ENCODE data around the gene PLGRKT.
"Not testable (repeated sequence)": the region's sequence is repeated elsewhere in the genome, so short reads cannot be mapped to it uniquely, and the experiment has no call there.

The PLGRKT gene

DNA sequence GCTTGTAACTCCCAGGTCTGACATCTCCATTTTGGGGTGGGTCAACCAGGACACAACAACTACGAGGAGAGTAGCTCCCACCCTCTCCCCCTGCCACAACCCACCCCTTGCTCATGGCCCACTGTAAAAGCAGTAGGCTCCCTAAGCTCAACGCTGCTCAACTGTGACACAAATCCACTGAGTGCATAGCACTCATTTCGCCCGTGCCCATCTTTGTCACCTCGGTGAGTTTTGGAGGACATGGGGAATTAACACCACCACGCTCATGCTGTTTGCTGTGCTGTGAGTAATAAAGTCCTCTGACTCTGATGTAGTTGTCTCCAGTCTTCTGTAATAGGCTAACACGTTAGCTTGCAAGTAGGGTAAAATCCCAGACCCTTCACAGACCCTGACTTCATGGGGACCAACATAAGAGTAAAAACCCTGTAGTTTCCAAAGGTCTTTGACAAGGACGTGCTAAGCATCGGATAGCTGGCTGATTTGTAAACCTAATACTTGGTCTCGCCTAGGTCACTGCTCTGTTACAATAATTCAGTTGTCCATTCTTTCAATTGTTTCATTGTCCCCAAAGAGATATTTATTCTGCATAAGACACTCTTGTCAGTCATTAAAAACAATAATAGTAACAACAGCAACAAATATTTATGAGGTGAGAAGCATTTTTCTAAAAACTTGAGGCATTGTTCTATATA lies 7.7 kb downstream of the PLGRKT start:
- no peak for DNase-seq

DNA sequence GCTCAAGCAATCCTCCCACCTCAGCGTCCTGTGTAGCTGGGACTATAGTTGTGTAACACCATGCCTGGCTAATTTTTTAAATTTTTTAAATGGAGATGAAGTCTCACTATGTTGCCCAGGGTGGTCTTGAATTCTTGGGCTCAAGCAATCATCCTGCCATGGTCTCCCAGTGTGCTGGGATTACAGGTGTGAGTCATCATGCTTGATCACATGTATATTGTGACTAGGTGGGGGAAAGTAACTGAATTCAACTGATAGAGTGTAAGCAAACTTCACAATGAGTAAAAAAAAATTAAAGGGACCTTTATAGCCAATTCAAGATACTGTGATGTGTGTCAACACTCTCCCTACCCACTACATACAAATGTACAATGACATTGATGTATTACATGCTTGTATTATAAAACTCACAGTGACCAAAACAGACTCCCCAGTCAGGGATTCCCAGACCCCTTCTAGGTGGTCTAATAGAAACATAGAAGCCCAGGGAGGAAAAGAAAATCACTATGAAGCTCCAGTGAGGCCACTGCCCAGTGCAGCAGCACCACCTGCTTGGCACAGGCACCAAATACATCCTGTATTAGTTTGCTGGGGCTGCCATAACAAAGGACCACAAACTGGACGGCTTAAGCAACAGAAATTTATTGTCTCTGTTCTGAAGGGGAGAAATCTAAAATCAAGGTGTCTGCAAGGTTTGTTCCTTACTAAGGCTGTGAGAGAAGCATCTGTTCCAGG lies 8.8 kb downstream of the PLGRKT start:
- no peak for DNase-seq

DNA sequence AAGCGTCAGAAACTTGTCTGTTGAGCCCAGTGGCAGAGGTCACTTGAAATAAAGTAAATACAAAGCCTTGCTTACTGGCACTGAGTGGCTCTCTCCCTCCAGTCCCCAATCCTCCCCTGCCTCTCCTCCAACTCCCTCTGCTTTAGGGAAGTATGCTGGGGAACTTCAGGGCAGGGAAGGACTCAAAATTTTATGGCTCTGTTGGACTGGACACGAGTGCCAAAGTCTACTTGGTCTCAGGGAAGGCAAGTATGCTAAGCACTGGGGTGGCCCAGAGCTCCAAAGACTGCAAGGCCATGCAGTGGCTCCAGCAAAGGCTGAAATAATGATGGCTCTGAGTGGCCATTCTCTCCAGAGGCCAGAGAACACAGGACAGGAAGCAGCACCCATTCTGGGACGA lies 9.6 kb downstream of the PLGRKT start:
- no peak for DNase-seq

DNA sequence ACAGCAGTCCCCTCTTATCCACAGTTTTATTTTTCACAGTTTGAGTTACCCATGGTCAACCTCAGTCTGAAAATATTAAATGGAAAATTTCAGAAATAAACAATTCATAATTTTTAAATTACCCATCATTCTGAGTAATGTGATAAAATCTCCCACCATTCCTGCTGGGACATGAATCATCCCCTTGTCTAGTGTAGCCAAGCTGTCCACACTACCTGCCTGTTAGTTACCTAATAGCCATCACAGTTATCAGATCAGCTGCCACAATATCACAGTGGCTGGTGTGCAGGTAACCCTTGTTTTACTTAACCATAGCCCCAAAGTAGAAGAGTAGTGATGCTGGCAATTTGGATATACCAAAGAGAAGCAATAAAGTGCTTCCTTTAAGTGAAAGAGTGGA lies 10.7 kb downstream of the PLGRKT start:
- DNase-seq, result no peak

DNA sequence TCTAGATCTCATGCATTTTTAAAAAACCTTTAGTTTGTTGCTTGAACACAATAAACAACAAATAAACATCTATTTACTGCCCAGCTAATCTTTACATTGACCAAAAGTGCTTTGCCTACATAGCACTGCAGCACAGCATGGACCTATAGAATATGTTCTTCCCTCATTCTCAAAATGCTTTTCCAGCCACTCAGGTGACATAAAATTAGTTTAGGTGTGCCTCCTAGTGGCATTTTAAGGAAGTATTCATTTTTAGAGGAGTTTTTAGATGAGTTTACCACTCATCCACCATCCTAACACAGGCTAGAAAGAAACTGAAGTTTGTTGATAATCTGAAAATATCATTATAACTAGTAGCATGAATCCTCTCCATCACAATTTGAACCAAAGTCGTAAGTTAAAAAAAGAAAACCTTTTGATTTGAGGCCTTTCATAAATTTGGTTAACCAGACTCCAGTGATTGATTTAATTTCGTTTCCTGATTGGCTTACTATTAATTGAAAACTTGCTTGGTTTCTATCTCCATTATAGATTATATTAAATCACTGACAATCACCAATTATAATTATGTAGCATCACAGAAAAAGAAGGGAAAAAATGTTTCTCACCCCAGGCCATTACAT lies 12.6 kb downstream of the PLGRKT start:
- DNase-seq, result peak; percentile 9

DNA sequence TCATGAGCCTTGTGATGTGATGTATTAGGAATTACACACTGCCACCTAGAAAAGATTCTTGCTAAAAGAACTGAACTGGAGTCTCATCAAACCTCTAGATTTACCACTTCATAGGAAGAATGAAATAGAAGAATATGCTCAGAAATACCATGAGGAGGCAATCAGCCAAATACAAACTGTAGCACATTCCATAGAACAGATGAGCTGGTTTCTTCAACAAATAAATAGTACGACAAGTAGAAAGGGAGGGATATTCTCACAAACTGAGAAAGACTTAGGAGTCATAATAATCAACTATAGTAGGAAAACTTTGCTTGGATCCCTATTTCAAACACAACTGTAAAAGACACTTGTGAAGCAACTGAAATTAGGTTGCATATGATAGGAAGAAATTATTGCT lies 15.4 kb downstream of the PLGRKT start:
- no peak for DNase-seq

DNA sequence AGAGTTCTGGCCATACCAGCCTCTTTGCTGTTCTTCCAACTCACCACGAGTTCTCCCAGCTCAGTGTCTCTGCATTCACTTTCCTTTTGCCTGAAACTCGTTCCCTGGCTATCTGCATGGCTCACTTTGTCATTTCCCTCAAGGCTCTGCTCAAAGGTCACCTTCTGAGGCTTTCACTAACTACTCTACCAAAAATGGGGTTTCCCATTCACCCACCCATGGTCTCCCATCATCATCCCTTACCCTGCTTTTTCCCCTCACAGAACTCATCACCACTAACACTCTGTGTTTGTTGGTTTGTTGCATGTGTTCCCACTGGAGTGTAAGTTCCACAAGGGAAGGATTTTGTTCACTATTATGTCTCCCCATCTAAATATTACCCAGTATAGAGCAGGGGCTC lies 16.6 kb downstream of the PLGRKT start:
- DNase-seq, result no peak

DNA sequence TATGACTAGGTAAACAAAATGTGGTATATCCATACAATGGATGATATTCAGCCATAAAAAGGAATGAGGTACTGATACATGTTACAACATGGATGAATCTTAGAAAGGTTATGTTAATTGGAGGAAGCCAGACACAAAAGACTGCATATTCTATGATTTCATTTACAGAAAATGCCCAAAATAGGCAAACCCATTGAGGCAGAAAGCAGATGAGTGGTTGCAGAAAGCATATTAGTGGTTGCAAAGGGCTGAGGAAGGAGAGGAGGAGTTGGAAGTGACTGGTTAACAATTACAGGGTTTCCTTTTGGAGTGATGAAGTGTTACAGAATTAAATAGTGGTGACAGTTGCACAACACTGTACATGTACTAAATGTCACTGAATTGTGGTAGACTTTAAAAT lies 17.7 kb downstream of the PLGRKT start:
- no peak for DNase-seq

DNA sequence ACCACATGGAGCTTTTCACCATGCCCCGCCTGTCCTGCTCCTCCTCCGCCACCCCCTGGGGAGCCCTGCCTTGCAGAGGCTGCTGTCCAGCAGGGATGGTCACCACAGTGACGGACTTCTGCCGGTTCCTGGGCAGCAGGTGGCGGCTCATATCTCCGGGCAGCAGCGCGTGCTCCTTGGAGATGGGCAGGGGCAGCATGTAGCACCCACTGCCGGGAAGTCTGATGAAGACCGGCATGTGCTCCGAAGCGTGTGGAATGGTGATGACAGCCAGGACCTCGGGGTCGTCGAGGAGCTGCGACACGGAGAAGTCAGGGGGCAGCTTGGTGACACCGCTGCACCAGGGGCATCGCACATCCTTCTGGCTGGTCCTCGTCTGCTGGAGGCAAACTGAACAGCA lies 19.2 kb downstream of the PLGRKT start:
- no peak for DNase-seq

DNA sequence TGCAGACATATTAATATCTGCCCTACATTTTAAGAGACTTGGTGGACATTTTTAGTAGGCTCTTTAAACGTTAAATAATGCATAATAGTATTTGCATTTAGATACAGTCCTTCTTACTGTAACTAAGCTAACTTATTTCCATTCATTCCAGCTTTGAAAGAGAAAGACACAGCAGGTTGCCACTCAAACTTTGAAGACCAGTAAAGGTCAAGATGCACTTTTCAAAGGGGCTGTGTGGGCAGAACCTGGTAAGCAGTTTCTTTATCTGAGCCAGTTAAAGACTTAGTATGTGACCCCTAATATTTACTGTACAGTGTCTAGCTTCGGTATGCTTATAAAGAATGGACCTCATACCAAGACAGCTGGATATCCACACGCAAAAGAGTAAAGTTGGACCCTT lies 20.8 kb downstream of the PLGRKT start:
- DNase-seq, result no peak

DNA sequence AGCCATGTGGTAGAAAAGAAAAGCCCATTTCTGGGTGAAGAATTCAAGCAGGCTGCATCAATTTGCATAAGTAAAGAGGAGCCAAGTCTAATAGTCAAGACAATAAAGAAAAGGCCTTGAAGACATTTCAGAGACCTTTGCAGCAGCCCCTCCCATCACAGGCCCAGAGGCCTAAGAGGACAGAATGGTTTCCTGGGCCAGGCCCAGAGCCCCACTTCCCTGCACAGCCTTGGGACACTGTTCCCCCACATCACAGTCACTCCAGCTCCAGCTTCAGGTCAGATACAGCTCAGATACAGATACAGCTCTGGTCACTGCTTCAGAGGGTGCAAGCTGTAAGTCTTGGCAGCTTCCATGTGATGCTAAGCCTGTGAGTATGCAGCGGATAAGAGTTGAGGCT lies 29.1 kb downstream of the PLGRKT start:
- DNase-seq, result no peak

DNA sequence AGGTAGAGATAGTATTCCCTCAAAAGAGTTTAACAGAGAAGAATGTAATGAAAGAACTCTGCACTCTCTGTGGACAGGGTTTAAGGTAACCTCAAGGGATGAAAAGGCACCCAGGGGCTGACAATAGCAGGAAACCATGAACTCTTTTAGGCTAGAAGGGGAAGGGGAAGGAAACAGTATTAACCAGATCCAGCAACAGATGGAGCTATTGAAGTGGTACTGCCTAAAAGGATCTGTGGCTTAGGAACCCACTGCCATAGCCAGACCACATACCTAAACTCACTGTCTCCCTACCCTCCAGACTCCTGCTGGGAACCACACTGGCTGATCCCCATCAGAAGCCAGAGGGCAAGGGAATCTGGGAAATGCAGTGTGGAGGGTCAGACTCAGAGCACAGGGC lies 35.5 kb downstream of the PLGRKT start:
- DNase-seq, result no peak

DNA sequence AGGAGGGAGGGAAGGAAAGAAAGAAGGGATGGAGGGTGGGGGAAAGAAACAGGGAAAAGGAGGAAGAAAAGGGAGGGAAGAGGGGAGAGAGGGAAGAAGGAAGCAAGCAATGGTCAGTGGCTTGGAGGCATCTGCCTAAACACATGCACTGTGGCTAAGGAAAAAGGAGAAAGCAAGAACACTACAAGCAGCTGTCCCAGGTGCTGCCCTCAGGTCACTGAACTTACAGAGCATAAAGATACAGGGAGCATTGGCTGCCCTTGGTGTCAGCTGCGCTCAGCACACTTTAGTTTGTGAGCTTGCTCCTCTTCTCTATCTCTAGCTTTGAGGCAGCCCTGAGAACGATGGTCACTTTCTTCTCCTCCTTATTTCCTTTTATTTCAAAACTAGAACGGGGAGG lies 40.2 kb downstream of the PLGRKT start:
- not testable (repeated sequence) for DNase-seq

DNA sequence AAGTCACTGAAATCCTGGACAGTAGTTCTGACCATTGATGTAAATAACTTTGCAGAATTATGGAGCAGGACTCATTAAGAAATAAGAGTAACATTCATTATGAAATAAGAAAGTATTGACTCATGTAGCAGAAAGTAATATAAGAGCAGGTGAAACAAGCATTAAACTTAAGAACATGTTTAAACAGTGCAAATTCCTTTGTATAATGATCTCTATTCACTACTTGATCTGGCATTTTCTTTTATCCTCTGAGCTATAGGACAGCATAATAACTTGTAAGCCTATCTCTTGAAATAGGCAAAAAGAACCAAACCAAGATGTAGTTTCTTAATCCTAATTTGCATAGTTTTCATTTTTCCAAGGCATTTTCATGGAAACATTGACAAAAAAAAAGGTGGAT lies 42.3 kb downstream of the PLGRKT start:
- DNase-seq, result no peak

DNA sequence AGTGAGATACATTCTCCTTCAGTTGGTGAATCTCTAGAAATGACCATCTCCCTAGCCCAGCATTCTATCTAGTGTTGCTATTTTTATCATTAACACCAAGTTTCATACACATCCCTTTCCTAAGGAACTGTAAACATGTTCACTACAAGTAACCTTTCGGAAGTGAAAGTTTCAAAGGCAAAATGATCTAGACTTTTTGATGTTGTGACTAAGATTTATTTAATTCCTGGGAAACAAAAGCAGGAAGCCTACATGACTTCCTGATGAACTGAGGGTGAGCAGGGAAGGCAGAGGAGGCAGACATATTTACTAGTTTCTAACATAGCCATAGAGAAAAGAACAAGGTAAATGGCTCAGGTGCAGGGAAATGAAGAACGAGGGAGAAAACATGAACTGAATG lies 43.7 kb downstream of the PLGRKT start:
- DNase-seq, result not testable (repeated sequence)

DNA sequence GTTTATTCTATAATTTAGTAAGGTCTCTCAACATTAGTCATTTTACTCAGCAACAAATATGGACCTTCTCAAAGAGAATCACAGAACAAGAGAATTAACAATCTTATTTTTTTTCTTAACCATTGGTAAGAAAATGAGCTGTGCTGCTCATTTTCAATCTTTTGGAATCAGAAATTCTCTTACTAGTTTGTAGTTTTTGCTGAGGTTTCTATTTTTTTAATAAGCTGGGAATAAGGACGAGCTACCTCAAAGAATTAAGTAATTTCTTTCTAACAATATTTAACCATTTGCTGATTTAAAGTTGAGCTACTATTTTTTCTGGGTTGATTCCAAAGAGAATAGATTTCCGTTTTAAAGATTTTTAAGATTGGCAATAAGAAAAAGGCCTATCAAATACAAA lies 44.2 kb downstream of the PLGRKT start:
- no peak for DNase-seq

DNA sequence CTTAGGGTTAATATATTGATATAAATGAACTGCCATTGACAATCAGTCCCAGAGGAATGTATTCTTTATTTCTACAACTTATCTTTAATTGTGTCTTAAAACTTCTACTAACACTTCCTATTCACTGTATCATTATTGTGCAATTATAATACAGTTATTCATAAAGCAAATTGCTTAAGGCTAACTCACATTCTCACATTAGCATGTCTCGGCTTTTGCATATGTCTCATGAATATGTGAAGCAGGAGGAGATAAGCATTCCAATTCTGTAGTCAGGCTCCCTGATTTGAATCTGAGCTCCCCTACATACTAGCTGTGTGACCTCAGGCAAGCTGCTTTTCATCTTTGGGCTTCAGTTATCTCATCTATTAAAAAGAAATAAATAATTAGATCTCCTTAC lies 45.4 kb downstream of the PLGRKT start:
- DNase-seq, result no peak

DNA sequence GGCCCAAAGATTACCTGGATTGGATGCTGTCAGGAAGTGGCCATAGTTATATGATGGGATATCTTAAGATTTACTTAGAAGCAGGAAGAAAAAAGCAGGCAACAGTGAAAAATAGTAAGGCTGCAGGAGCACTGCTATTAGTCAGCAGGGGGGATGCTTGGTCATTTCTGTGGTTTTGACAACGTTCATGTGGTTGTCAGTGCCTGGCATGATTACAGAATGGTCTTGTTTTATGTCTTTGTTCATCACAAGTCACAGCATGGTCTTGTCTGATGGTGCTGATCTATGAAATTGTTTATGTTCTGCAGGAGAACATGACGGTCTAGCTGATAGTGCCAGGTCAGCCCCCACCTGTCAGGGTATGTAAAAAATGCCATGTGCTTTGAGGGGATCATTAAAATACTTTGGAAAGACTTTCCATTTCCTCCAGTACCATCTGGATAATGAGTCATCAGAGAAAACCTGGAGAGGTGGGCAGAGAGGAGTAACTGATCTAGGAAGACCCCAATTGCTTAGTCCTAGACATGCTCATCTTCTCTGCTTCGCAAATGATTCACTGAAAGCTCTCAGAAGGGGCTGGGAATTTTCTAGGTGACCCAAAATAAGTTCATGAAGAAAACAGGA lies 48.5 kb downstream of the PLGRKT start:
- peak; percentile 14 for DNase-seq

DNA sequence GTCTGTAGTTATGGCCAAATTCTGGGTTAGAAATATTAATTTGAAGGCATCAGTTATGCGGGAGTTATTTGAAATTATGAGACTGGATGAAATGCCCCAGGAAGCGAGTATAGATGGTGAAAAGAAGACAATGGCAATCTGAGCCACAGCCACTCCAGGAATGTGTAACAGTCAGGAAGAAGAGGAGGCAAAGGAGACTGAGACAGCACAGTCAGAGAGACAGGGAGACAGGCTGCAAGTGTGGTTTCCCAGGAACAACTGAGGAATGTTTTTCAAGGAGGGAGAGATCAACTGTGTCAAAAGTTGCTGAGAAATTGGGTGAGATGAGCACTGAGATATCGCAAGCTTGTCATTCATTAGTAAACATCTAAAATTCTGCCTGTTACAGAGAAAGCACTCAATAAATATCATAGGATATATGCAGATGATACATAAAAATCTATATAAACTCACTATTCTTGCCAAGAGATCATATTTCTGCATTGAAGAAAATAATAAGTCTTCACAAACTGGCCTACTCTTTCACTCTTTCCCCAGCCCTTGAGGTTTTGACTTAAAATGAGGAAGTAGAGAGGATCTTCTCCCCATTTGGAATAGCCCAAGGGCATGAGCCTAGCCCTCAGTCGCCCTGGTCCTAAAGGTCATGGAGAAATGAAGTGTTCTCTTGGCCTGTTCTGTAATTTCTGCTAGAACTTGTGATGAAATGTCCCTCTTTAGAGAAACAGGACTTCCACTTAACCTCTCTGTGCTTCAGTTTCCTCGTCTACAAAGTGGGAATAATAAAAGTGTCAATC lies 49.5 kb downstream of the PLGRKT start:
- DNase-seq, result no peak

DNA sequence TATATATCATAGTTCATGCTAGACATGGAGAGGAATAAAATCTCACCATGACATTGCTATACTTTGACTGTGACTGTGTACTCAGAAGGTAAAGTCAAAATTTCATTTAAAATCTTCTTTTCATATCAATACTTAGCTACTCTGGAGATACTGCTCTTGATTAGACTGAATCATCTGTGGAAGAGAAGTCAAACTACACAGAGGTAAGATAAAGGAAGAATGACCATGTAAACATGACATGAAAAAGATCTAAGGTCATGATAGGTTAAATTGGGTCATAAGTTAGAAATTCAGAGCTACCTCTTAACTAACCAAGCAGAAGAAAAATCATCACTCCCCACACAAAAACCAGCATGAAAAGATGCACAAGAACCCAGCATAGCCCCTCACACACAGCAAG lies 53.3 kb downstream of the PLGRKT start:
- DNase-seq, result no peak

DNA sequence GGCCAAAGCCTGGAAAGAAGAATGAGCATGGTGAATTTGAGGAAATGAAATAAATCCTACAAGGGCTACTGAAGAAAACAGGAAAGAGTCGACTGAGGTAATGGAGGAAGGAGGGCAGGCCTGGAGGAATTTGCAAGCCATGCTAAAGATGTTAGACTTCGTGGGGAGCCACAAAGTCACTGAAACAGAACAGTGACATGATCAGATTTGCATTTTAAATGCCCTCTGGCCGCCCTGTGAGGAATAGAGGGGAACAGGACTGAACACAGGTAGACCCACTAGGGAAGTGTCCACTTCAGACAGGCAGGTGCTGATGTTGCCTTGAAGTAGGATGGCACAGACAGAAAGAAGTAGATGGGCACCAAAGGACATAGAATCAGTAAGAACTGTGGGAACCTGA lies 55.2 kb downstream of the PLGRKT start:
- DNase-seq, result no peak

DNA sequence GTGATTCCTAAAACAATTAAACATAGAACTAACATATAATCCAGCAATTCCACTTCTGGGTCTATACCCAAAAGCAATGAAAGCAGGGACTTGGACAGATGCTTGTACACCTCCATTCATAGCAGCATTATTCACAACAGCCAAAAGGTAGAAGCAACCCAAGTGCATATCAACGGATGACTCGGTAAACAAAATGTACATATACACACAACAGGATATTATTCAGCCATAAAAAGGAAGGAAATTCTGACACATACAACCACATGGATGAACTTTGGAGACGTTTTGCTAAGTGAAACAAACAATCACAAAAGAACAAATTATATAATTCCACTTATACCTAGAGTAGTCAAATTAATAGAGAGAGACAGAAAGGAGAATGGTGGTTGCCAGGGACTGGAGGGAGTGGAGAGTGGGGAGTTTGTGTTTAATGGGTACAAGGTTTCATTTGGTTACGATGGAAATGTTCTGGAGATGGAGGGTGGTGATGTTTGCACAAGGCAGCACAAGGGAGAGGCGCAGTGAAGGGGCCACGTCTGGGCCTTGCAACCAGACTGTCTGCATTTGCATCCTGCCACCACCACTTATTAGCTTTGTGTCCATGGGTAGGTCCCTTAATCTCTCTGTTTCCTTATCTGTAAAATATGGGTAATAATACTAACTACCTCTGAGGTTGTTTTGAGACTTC lies 61.8 kb downstream of the PLGRKT start:
- DNase-seq, result no peak

DNA sequence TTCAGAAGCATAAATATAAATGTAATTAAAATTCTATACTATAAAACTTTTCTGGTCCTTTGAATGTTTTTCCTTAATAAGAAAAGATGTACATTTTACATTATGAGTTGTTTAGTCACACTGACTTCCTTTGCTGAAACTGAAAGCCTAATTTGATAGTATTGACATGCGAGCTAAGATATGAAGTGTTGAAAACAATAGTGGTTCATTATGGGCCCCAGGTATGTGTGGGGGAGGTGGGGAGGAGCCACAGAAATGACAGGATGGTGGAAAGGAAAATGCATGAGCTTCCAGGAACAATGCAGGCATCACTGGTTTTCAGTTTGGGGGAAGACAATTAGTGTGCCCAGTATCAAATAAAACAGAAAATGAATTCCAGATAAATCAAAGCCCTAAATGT lies 62.6 kb downstream of the PLGRKT start:
- DNase-seq, result no peak
